NCI-H446 (cell line): Measurements from ENCODE around the gene VPS13A.

Experiments used
- DNase-seq, 2 experiments: peaks; one replicate each; lab custom pipeline; 2025; lab: John Stamatoyannopoulos, UW

Gene VPS13A

DNA sequence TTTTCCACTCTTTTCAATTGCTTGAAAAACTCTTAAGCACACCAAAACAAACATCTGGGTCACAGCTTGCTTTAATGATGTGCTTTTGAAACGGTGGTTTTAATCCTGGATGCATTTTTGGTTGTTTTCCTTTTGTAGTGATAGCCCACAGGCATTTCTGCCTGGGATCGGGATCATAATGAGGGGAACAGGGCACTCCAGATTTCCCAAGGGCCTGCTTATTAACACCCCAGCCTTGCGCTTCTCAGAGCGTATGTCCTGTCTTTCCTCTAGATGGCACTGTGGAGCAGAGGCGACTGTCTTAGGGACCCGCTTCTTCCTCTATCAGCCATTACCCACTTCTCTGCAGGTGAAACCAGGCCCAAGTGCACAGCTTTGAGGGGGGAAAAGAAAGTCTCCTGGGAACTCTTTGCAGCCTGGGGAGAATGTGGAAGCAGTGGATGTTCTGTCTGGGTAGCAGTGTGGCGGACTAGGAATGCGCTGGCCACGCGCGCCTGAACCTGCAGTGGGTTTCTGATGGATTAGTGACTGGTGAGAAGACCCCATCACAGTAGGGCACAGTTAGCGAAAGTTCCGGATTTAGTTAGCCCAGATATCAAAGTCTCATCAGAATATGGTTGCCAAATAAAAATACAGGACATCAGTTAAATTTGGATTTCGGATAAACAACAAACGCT lies 280.7 kb downstream of the VPS13A start:
- peak; percentile 21 to 54 for DNase-seq

DNA sequence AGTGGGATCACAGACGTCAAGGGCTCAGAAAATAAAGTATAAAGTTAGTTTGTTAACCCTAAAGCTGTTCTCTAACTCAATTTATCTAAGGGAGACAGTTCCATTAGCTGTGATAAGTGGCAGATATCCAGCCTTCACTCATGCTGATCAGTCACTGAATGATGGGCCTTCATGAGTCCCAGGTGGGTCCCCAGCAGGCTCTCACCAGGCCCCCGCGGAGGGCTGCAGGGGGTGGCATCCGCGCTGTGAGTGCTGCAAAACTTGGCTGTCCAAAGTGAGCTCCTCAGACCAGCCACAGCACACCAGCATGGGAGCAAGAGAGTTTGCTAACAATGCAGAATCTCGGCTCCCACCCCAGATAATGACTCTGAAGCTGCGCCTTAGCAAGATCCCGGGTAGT lies 283.6 kb downstream of the VPS13A start:
- no peak for DNase-seq

DNA sequence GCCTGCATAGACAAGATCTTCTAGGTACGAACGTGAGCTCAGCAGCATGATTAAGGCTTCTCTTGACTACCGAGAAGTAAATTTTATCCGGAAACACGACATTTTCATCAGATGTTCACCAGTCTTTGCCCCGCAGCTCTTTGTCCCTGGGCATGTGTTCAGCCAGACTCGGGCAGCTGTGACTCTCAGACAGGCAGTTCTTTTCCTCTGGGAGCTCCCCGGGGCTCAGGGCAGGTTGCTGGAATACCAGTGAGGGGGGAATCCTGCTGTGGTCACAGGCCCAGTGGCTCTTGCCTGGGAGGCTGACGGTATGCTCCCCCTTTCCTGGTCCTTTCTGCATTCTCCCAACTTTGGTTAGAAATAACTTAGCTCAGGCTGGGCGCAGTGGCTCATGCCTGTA lies 284.7 kb downstream of the VPS13A start:
- DNase-seq: no peak

DNA sequence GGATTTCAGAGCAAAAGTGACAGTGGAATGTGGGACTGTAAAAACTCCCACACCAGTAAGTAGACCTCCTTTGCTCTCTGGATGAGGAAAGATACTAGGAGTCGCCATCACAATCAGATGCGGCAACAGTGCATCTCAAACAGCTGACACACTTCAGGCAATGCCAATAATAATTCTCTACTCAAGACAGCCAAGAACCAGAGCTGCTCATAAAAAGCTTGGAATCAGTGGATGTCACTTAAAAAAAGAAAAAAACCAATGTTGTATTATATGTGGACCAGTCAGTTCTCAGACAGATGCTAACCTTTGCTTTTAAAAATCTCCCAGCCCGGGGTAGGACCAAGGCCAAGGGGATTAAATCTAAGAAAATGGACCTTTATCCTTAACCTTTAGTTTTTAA lies 285.8 kb downstream of the VPS13A start:
- DNase-seq: no peak

DNA sequence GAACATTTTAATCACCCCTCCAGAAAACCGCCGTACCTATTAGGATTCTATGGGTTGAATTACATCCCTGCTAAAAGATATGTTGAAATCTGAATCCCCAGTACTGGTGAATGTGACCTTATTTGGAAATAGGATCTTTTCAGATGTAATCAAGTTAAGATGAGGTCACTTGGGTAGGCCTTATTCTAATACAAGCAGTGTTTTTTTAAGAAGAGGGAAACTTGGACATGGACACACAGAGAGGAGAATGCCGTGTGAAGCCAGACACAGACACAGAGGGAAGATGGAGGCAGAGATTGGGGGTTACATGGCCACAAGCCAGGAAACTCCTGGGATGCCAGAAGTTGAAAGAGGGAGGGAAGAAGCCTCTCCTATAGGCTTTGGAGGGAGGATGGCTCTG lies 287.3 kb downstream of the VPS13A start:
- DNase-seq: no peak

DNA sequence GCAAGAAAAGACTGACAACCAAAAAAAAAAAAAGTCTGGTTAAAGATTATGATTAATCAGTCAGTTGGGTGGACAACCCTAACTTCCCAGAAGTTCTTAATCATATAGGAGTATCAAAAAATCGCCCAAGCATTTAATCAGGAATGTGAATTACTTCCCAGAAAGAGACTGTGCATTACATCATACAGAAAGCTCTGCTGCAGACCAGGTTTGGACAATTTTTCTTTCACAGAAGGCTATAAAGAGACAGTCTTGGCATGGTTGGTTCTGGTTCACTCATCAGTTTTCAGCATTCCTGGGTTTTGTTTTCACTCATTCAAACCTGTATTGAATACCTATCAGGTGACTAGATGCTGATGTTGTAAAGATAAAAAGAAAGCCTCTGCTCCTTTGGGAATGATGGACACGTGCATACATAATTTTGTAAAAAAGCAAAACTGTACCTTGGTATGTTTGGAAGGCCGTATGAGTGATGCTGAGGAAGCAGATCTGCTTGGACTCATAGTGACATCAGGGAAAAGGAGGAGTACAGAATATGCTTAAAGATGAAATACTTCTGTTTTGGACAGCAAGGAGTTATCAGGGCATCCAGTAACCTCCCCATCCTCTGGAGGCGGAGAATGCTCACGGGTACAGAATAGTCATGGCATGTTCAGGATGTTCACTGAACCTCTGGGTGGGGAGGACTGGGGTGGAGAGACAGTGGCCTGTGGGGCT lies 292.3 kb downstream of the VPS13A start:
- no peak for DNase-seq
